HS-5 (cell line): ENCODE measurements around the gene ABLIM3.

Source experiments
- DNase-seq: peaks from one replicate; pipeline ENCODE4 v3.0.0-alpha.2; 2012; ENCODE audit warnings: low read depth

The ABLIM3 gene

GRCh38 chr5:149133795-149134777 lies 7.2 kb upstream of the ABLIM3 start:
- DNase-seq = peak; percentile 82

- no peak for DNase-seq
Observed at GRCh38 chr5:149134778-149135500, 6.4 kb upstream of the ABLIM3 start.

GRCh38 chr5:149135536-149136201 lies 5.6 kb upstream of the ABLIM3 start:
- DNase-seq = no peak

- no peak for DNase-seq
Observed at GRCh38 chr5:149138182-149138923, 2.9 kb upstream of the ABLIM3 start.

GRCh38 chr5:149140197-149141002 lies 893 bp upstream of the ABLIM3 start:
- DNase-seq = no peak

GRCh38 chr5:149141957-149142851 lies 911 bp downstream of the ABLIM3 start:
- no peak for DNase-seq

- DNase-seq = no peak
Observed at GRCh38 chr5:149143470-149143869, 2.2 kb downstream of the ABLIM3 start.

- no peak for DNase-seq
Observed at GRCh38 chr5:149144637-149145036, 3.3 kb downstream of the ABLIM3 start.

GRCh38 chr5:149145138-149145537 lies 3.8 kb downstream of the ABLIM3 start:
- no peak for DNase-seq

GRCh38 chr5:149147676-149148075 lies 6.4 kb downstream of the ABLIM3 start:
- no peak for DNase-seq

GRCh38 chr5:149149942-149150341 lies 8.6 kb downstream of the ABLIM3 start:
- no peak for DNase-seq

- no peak for DNase-seq
Observed at GRCh38 chr5:149150457-149150856, 9.2 kb downstream of the ABLIM3 start.

- DNase-seq = no peak
Observed at GRCh38 chr5:149151717-149152116, 10.4 kb downstream of the ABLIM3 start.

GRCh38 chr5:149152317-149152746 lies 11.0 kb downstream of the ABLIM3 start:
- no peak for DNase-seq

GRCh38 chr5:149153193-149153750 lies 12.0 kb downstream of the ABLIM3 start:
- DNase-seq = no peak

GRCh38 chr5:149153751-149154610 lies 12.7 kb downstream of the ABLIM3 start:
- no peak for DNase-seq

GRCh38 chr5:149154650-149155049 lies 13.4 kb downstream of the ABLIM3 start:
- no peak for DNase-seq

GRCh38 chr5:149156435-149157083 lies 15.3 kb downstream of the ABLIM3 start:
- DNase-seq = no peak
